ENCODE results near the gene SIRT2.

Gene SIRT2

GRCh38 chr19:38845374-38846024 is 53.9 kb downstream of the SIRT2 start:
- no peak for DNase-seq (ENCODE audit: low spot score)

GRCh38 chr19:38844093-38844686 is 55.2 kb downstream of the SIRT2 start:
- DNase-seq (ENCODE audit: low spot score) = no peak

- DNase-seq (ENCODE audit: low spot score) = no peak
Observed at GRCh38 chr19:38843175-38843758, 56.2 kb downstream of the SIRT2 start.

- no peak for DNase-seq (ENCODE audit: low spot score)
Observed at GRCh38 chr19:38842439-38843174, 56.8 kb downstream of the SIRT2 start.

GRCh38 chr19:38841787-38842438 is 57.5 kb downstream of the SIRT2 start:
- no peak for DNase-seq (ENCODE audit: low spot score)

- DNase-seq (ENCODE audit: low spot score) = no peak
Observed at GRCh38 chr19:38841180-38841766, 58.1 kb downstream of the SIRT2 start.

- DNase-seq (ENCODE audit: low spot score) = no peak
Observed at GRCh38 chr19:38840583-38840968, 58.8 kb downstream of the SIRT2 start.

- DNase-seq (ENCODE audit: low spot score) = no peak
Observed at GRCh38 chr19:38839816-38840582, 59.4 kb downstream of the SIRT2 start.

- DNase-seq (ENCODE audit: low spot score) = no peak
Observed at GRCh38 chr19:38838986-38839761, 60.2 kb downstream of the SIRT2 start.

GRCh38 chr19:38838208-38838985 is 61.0 kb downstream of the SIRT2 start:
- no peak for DNase-seq (ENCODE audit: low spot score)

- DNase-seq (ENCODE audit: low spot score) = no peak
Observed at GRCh38 chr19:38837656-38838121, 61.7 kb downstream of the SIRT2 start.

GRCh38 chr19:38836983-38837626 is 62.3 kb downstream of the SIRT2 start:
- no peak for DNase-seq (ENCODE audit: low spot score)

- DNase-seq (ENCODE audit: low spot score) = no peak
Observed at GRCh38 chr19:38836159-38836982, 63.0 kb downstream of the SIRT2 start.

GRCh38 chr19:38834590-38834989 is 64.8 kb downstream of the SIRT2 start:
- no peak for DNase-seq (ENCODE audit: low spot score)

GRCh38 chr19:38834104-38834490 is 65.3 kb downstream of the SIRT2 start:
- DNase-seq (ENCODE audit: low spot score) = no peak

GRCh38 chr19:38833092-38833425 is 66.4 kb downstream of the SIRT2 start:
- DNase-seq (ENCODE audit: low spot score) = no peak

- peak; percentile 89 for DNase-seq (ENCODE audit: low spot score)
Observed at GRCh38 chr19:38831142-38831605, 68.2 kb downstream of the SIRT2 start.

- no peak for DNase-seq (ENCODE audit: low spot score)
Observed at GRCh38 chr19:38830039-38830733, 69.2 kb downstream of the SIRT2 start.
